ENCODE results near the gene MYBPC3.

Gene MYBPC3

GRCh38 chr11:47387944-47388696 lies 35.6 kb upstream of the MYBPC3 start:
- DNase-seq (ENCODE audit: low spot score) (no peak), FAIRE-seq (no peak)

GRCh38 chr11:47384498-47384897 lies 32.0 kb upstream of the MYBPC3 start:
- DNase-seq (ENCODE audit: low spot score) (no peak), FAIRE-seq (no peak)

- DNase-seq (ENCODE audit: low spot score): no peak
- FAIRE-seq: no peak
Observed at GRCh38 chr11:47383071-47383470, 30.6 kb upstream of the MYBPC3 start.

- FAIRE-seq (no peak), DNase-seq (ENCODE audit: low spot score) (no peak)
Observed at GRCh38 chr11:47380078-47380477, 27.6 kb upstream of the MYBPC3 start.

- no peak for FAIRE-seq
Observed at GRCh38 chr11:47379317-47379716, 26.8 kb upstream of the MYBPC3 start.

GRCh38 chr11:47378836-47379170 lies 26.3 kb upstream of the MYBPC3 start:
- DNase-seq (ENCODE audit: low spot score) (no peak), FAIRE-seq (no peak)

More at GRCh38 chr11:47379317-47379716, 26.8 kb upstream of the MYBPC3 start:
- DNase-seq (ENCODE audit: low spot score): no peak

- DNase-seq (ENCODE audit: low spot score) (no peak), FAIRE-seq (no peak)
Observed at GRCh38 chr11:47378010-47378835, 25.7 kb upstream of the MYBPC3 start, which contains the start of gene SPI1. Gene SPI1, minus strand, starts transcription at chr11:47378547. Its CDS starts 194 bp downstream, at chr11:47378353.

- FAIRE-seq: no peak
- no peak for DNase-seq (ENCODE audit: low spot score)
Observed at GRCh38 chr11:47377571-47378009, 25.1 kb upstream of the MYBPC3 start.

- no peak for DNase-seq (ENCODE audit: low spot score)
- FAIRE-seq: no peak
Observed at GRCh38 chr11:47376525-47377371, 24.2 kb upstream of the MYBPC3 start.

- no peak for FAIRE-seq
- DNase-seq (ENCODE audit: low spot score): no peak
Observed at GRCh38 chr11:47376107-47376524, 23.6 kb upstream of the MYBPC3 start.

- no peak for DNase-seq (ENCODE audit: low spot score)
- FAIRE-seq: no peak
Observed at GRCh38 chr11:47375546-47376085, 23.1 kb upstream of the MYBPC3 start.

- no peak for DNase-seq (ENCODE audit: low spot score)
- no peak for FAIRE-seq
Observed at GRCh38 chr11:47375020-47375419, 22.5 kb upstream of the MYBPC3 start.

GRCh38 chr11:47374720-47375019 lies 22.2 kb upstream of the MYBPC3 start:
- FAIRE-seq: no peak

GRCh38 chr11:47373876-47374719 lies 21.6 kb upstream of the MYBPC3 start:
- no peak for FAIRE-seq
- DNase-seq (ENCODE audit: low spot score): peak; percentile 35

More at GRCh38 chr11:47374720-47375019, 22.2 kb upstream of the MYBPC3 start:
- no peak for DNase-seq (ENCODE audit: low spot score)

- FAIRE-seq (no peak), DNase-seq (ENCODE audit: low spot score) (no peak)
Observed at GRCh38 chr11:47372422-47372821, 19.9 kb upstream of the MYBPC3 start.

- FAIRE-seq (no peak), DNase-seq (ENCODE audit: low spot score) (no peak)
Observed at GRCh38 chr11:47369676-47370075, 17.2 kb upstream of the MYBPC3 start.

- FAIRE-seq: no peak
- DNase-seq (ENCODE audit: low spot score): no peak
Observed at GRCh38 chr11:47366020-47366490, 13.6 kb upstream of the MYBPC3 start.

GRCh38 chr11:47361419-47361818 lies 8.9 kb upstream of the MYBPC3 start:
- DNase-seq (ENCODE audit: low spot score) (no peak), FAIRE-seq (no peak)

- FAIRE-seq (no peak), DNase-seq (ENCODE audit: low spot score) (no peak)
Observed at GRCh38 chr11:47360341-47360740, 7.8 kb upstream of the MYBPC3 start.

- FAIRE-seq (no peak), DNase-seq (ENCODE audit: low spot score) (no peak)
Observed at GRCh38 chr11:47359586-47359985, 7.1 kb upstream of the MYBPC3 start.
